Mammary epithelial cell (primary cell): Measurements from ENCODE around the gene ALK.

Experiments
- EZH2 ChIP-seq: IDR thresholded peaks from 2 replicates; pipeline ENCODE4 v1.6.1; 2012; ENCODE audit warnings: low read length, inconsistent platforms, borderline replicate concordance
- TF ChIP-seq, protein P1 (sequence below), 2 donors: IDR thresholded peaks in 1 of 2; conservative IDR thresholded peaks in 1 of 2; 2 replicates each; pipeline ENCODE4 v1.5.1; 2011 to 2012; ENCODE audit warnings: inconsistent platforms in 2 of 2, low read length in 2 of 2, mild to moderate bottlenecking in 2 of 2, control low read depth in 1 of 2, low read depth in 1 of 2; ENCODE audit not compliant: insufficient read depth in 1 of 2; ENCODE audit errors: extremely low read depth in 1 of 2

DNA sequence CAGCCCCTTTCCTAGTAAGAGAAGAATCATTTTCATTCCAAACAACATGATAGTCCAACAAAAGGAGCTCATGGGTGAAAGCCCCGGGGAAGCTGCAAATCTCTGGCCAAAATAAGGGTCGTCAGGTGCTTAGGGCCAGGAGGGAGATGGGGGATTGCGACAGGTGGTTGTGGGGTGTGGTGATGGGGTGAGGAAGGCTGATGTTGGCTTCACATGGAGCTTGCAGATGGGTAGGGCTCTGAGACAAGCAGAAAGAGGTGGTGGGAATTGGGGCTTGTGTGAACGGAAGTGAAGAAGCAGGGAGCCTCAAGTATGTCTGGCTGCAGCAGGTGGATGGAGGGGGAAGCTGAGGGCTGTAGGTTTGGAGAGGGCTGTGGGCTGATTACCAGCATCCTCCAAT, 680.0 kb downstream of the ALK start:
- TF ChIP-seq, protein P1, sequence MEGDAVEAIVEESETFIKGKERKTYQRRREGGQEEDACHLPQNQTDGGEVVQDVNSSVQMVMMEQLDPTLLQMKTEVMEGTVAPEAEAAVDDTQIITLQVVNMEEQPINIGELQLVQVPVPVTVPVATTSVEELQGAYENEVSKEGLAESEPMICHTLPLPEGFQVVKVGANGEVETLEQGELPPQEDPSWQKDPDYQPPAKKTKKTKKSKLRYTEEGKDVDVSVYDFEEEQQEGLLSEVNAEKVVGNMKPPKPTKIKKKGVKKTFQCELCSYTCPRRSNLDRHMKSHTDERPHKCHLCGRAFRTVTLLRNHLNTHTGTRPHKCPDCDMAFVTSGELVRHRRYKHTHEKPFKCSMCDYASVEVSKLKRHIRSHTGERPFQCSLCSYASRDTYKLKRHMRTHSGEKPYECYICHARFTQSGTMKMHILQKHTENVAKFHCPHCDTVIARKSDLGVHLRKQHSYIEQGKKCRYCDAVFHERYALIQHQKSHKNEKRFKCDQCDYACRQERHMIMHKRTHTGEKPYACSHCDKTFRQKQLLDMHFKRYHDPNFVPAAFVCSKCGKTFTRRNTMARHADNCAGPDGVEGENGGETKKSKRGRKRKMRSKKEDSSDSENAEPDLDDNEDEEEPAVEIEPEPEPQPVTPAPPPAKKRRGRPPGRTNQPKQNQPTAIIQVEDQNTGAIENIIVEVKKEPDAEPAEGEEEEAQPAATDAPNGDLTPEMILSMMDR (conservative IDR thresholded peaks at IDR 0.05 in 1 of 2, IDR thresholded peaks at IDR 0.05 in 1 of 2; ENCODE audit: extremely low read depth in 1 of 2, insufficient read depth in 1 of 2, low read depth in 1 of 2, low read length in 2 of 2): no peak
- TF ChIP-seq EZH2: no peak
